Natural killer cell (primary cell): ENCODE data around the gene GLDC. TPM values are rescaled to one million over a fixed set of nuclear protein-coding genes. Genes with fewer than 3 reads are reported as not detected.

ENCODE experiments used
- ATAC-seq, 3 donors: fragments of 150-1000 bp in 2 of 3; fragments of 200-7000 bp in 1 of 3; cut with Tn5 transposase; 1 replicate in 1 of 3; 2 replicates in 2 of 3; pipeline ENCODE4 v1.10.0; 2021; ENCODE audit warnings: mild to moderate bottlenecking in 2 of 3, moderate library complexity in 2 of 3
- DNase-seq, 2 donors: peaks; one replicate each; pipeline versions ENCODE4 v3.0.0 to v3.0.0-alpha.2; 2013 to 2021; ENCODE audit warnings: mixed read lengths in 1 of 2
- H3K27ac ChIP-seq: one replicate; pipeline ENCODE4 v1.5.1; 2013; ENCODE audit warnings: mild to moderate bottlenecking, low read length
- H3K27me3 ChIP-seq: one replicate; pipeline ENCODE4 v1.6.1; 2013; ENCODE audit warnings: low read length; ENCODE audit not compliant: control insufficient read depth, insufficient read depth
- H3K36me3 ChIP-seq: one replicate; pipeline ENCODE4 v1.6.1; 2013; ENCODE audit warnings: low read length; ENCODE audit not compliant: control insufficient read depth, insufficient read depth
- H3K4me1 ChIP-seq: one replicate; pipeline ENCODE4 v1.6.1; 2013; ENCODE audit warnings: low read length; ENCODE audit not compliant: control insufficient read depth, insufficient read depth
- H3K4me3 ChIP-seq: one replicate; pipeline ENCODE4 v1.5.1; 2013; ENCODE audit warnings: low read length
- H3K9me3 ChIP-seq: one replicate; pipeline ENCODE4 v1.6.1; 2013; ENCODE audit warnings: low read length; ENCODE audit not compliant: control insufficient read depth, insufficient read depth
- H3K27ac Mint-ChIP-seq, 2 donors: one replicate each; pipeline ENCODE4 v1.8.0; 2022; ENCODE audit warnings: mild to moderate bottlenecking in 2 of 2, mixed read lengths in 2 of 2, moderate library complexity in 1 of 2
- H3K27me3 Mint-ChIP-seq, 2 donors: one replicate each; pipeline ENCODE4 v1.8.0; 2022; ENCODE audit warnings: low read depth in 2 of 2, mixed read lengths in 2 of 2
- H3K36me3 Mint-ChIP-seq: one replicate; pipeline ENCODE4 v1.8.0; 2022; ENCODE audit warnings: mixed read lengths
- H3K4me1 Mint-ChIP-seq, 2 donors: one replicate each; pipeline ENCODE4 v1.8.0; 2022; ENCODE audit warnings: mixed read lengths in 2 of 2
- H3K4me3 Mint-ChIP-seq: one replicate; pipeline ENCODE4 v1.8.0; 2022; ENCODE audit warnings: mild to moderate bottlenecking, moderate library complexity, mixed read lengths
- H3K9me3 Mint-ChIP-seq, 2 donors: one replicate each; pipeline ENCODE4 v1.8.0; 2022; ENCODE audit warnings: mixed read lengths in 2 of 2
- WGBS: methylation state at CpG from one replicate; pipeline ENCODE4 v1.1.7; 2013; ENCODE audit warnings: missing lambda C conversion rate; ENCODE audit not compliant: insufficient coverage; 5-methylcytosine and 5-hydroxymethylcytosine counted together
- intact Hi-C: fragments of 100-400 bp; cut with micrococcal nuclease; formaldehyde crosslinking; loops from one replicate; pipeline ENCODE4 v1.14.2; 2022
- total RNA-seq, 4 donors: library from RNA; stranded (reverse); fragments of 120-200 nt in 1 of 4; gene quantifications; one replicate each; pipeline versions ENCODE4 v1.2.3 to v1.2.4, GENCODE V29; 2013 to 2022
- TF ChIP-seq, protein P1 (sequence below): fragments of 200-600 bp; IDR thresholded peaks from one replicate; pipeline ENCODE4 v1.8.0; 2022; ENCODE audit warnings: antibody characterized with exemption

The GLDC gene
- total RNA-seq, 3 donors from 2014 or later (not counting 1 experiment from before 2014, with no cell fraction given) = 1.3 to 4.6 TPM; not detected in 1

DNA sequence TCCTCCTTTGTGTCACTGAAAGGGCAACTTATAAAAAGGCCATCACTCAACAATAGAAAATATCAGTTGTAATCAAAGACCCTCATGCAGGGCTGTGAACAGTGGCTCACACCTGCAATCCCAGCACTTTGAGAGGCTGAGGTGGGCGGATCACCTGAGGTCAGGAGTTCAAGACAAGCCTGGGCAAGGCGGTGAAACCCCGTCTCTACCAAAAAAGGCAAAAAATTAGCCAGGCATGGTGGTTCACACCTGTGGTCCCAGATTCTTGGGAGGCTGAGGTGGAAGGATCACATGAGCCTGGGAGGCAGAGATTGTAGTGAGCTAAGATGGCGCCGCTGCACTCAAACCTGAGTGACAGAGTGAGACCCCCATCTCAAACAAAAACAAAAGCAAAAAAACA lies 24.7 kb downstream of the GLDC start:
- no peak overlapping the region for H3K4me3 Mint-ChIP-seq

DNA sequence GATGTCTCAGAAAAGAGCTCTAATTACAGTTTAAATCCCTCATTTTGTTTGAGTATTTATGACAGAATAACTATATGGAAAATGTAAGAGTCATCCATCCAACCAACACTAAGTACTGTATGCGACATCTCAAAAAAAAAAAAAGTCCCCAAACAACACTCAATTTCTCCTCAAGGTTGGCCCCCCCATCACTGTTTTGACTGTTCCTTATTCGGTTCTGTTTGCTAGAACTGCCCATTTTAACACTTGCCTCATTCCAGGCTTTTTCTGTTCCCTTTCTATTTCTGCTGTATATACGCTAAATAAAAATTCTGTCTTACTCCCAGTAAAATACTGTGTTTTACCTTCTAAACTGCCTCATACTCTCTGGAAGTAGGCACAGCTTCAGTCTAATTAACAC lies 25.2 kb downstream of the GLDC start:
- no peak for ATAC-seq
- Histone ChIP-seq H3K27ac (no peak overlapping the region), H3K4me1 (no peaks in the 10 kb centered on the region), H3K36me3 (no peaks in the 10 kb centered on the region), H3K27me3 (peaks cover 2% of the 10 kb centered on the region), H3K9me3 (no peaks in the 10 kb centered on the region), H3K4me3 (no peak overlapping the region)
- TF ChIP-seq, protein P1, sequence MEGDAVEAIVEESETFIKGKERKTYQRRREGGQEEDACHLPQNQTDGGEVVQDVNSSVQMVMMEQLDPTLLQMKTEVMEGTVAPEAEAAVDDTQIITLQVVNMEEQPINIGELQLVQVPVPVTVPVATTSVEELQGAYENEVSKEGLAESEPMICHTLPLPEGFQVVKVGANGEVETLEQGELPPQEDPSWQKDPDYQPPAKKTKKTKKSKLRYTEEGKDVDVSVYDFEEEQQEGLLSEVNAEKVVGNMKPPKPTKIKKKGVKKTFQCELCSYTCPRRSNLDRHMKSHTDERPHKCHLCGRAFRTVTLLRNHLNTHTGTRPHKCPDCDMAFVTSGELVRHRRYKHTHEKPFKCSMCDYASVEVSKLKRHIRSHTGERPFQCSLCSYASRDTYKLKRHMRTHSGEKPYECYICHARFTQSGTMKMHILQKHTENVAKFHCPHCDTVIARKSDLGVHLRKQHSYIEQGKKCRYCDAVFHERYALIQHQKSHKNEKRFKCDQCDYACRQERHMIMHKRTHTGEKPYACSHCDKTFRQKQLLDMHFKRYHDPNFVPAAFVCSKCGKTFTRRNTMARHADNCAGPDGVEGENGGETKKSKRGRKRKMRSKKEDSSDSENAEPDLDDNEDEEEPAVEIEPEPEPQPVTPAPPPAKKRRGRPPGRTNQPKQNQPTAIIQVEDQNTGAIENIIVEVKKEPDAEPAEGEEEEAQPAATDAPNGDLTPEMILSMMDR = no peak
- no peak overlapping the region for H3K4me3 Mint-ChIP-seq
- no peaks in the 10 kb centered on the region for H3K4me1 Mint-ChIP-seq
- no peak for DNase-seq
- 86% methylated on average over 3 of the region's 3 CpGs for WGBS
- H3K9me3 Mint-ChIP-seq = no peaks in the 10 kb centered on the region
- H3K36me3 Mint-ChIP-seq = no peaks in the 10 kb centered on the region
- H3K27me3 Mint-ChIP-seq = peaks cover 6% of the 10 kb centered on the region in 2 donors
- intact Hi-C loops = no loop called here
- H3K27ac Mint-ChIP-seq = no peak overlapping the region

More for the DNA sequence above, 24.7 kb downstream of the GLDC start:
- ATAC-seq (no peak), DNase-seq (no peak)
- H3K36me3 ChIP-seq = no peaks in the 10 kb centered on the region
- Mint-ChIP-seq H3K4me1 (no peaks in the 10 kb centered on the region), H3K36me3 (no peaks in the 10 kb centered on the region), H3K27me3 (peaks cover 9 to 10% of the 10 kb centered on the region in 2 donors), H3K9me3 (no peaks in the 10 kb centered on the region), H3K27ac (no peak overlapping the region)
- H3K9me3 ChIP-seq = no peaks in the 10 kb centered on the region
- TF ChIP-seq, protein P1 = no peak
- intact Hi-C loops = no loop called here
- H3K27ac ChIP-seq = no peak overlapping the region
- 84% methylated on average over 3 of the region's 5 CpGs for WGBS
- H3K4me3 ChIP-seq = no peak overlapping the region
- H3K4me1 ChIP-seq = no peaks in the 10 kb centered on the region
- H3K27me3 ChIP-seq = peaks cover 2% of the 10 kb centered on the region

DNA sequence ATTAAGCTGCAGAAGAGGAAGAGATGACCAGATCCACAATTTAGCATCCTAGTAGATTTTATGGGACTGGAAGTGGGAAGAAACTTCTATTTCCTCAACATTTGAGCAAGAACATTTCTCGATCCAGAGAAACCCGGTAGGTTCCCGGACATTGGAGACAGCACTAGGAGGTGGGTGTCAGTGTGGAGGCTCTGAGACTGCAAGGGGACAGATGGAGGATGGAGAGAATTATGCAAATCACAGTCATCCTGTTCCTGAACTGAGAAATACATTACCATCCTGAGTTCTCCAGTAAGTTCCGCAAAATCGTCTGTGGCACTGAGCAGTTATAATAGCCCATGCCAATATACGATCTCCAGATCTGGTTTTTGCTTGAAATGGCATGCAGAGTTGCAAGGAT lies 25.6 kb downstream of the GLDC start:
- H3K27me3 Mint-ChIP-seq = peaks cover 1 to 6% of the 10 kb centered on the region in 2 donors
- no peaks in the 10 kb centered on the region for H3K36me3 ChIP-seq
- no peak for ATAC-seq
- no peaks in the 10 kb centered on the region for H3K9me3 ChIP-seq
- H3K27ac ChIP-seq = no peak overlapping the region
- WGBS = 94% methylated on average over 6 of the region's 6 CpGs
- H3K4me3 ChIP-seq = no peak overlapping the region
- no peaks in the 10 kb centered on the region for H3K4me1 ChIP-seq
- TF ChIP-seq, protein P1 = no peak
- intact Hi-C loops = no loop called here
- no peaks in the 10 kb centered on the region for H3K4me1 Mint-ChIP-seq
- H3K27ac Mint-ChIP-seq = no peak overlapping the region
- peaks cover 2% of the 10 kb centered on the region for H3K27me3 ChIP-seq
- no peak overlapping the region for H3K4me3 Mint-ChIP-seq
- H3K9me3 Mint-ChIP-seq = no peaks in the 10 kb centered on the region
- H3K36me3 Mint-ChIP-seq = no peaks in the 10 kb centered on the region
- no peak for DNase-seq

- WGBS = 89% methylated on average over 6 of the region's 9 CpGs
Measured at GRCh38 chr9:6616951-6617602, 28.5 kb downstream of the GLDC start.

More at GRCh38 chr9:6616951-6617602, 28.5 kb downstream of the GLDC start:
- ATAC-seq (no peak), DNase-seq (no peak)
- Mint-ChIP-seq H3K4me3 (no peak overlapping the region), H3K4me1 (no peaks in the 10 kb centered on the region), H3K27ac (no peak overlapping the region), H3K9me3 (no peaks in the 10 kb centered on the region), H3K36me3 (no peaks in the 10 kb centered on the region), H3K27me3 (peaks cover 0 to 6% of the 10 kb centered on the region in 2 donors)
- Histone ChIP-seq H3K4me1 (no peaks in the 10 kb centered on the region), H3K9me3 (no peaks in the 10 kb centered on the region), H3K27me3 (peaks cover 2% of the 10 kb centered on the region), H3K36me3 (no peaks in the 10 kb centered on the region), H3K27ac (no peak overlapping the region), H3K4me3 (no peak overlapping the region)
- TF ChIP-seq, protein P1 = no peak
- intact Hi-C loops = no loop called here
